M059J (cell line): ENCODE results near the gene ASAH2. TPM values are rescaled to one million over a fixed set of nuclear protein-coding genes. Genes with fewer than 3 reads are reported as not detected.

ENCODE experiments used
- total RNA-seq: library from RNA; depleted of rRNA; stranded (reverse); fragments of >200 nt; shearing (Covaris generic); gene quantifications from 2 replicates; pipeline ENCODE4 v1.2.3, GENCODE V29; 2014; rRNA removed

ASAH2 gene
- total RNA-seq, 1 experiment from 2014 or later = 6.5 TPM

Other genes starting within 250 kb of the ASAH2 start
- gene WASHC2A, start 183.6 kb downstream of the ASAH2 start, total RNA-seq = 6.0 and 6.2 TPM in 2 replicates